Gastrocnemius medialis (tissue), 4 donors: ENCODE measurements around the gene SCRT2.

Experiments used
- POLR2A ChIP-seq, 2 donors: fragments of 450-650 bp; IDR thresholded peaks; one replicate each; pipeline ENCODE4 v1.6.1; 2017; ENCODE audit warnings: antibody characterized with exemption in 2 of 2, mild to moderate bottlenecking in 2 of 2, moderate library complexity in 2 of 2
- TF ChIP-seq, protein P1 (sequence below), 5 experiments: fragments of 450-650 bp in 3 of 5; fragments of 200-600 bp in 2 of 5; sonication (generic) in 2 of 5; IDR thresholded peaks in 4 of 5; conservative IDR thresholded peaks in 1 of 5; 1 replicate in 4 of 5; 2 replicates in 1 of 5; pipeline ENCODE4 v1.5.1; 2016 to 2019; ENCODE audit warnings: antibody characterized with exemption in 5 of 5, mild to moderate bottlenecking in 3 of 5, moderate library complexity in 3 of 5

DNA sequence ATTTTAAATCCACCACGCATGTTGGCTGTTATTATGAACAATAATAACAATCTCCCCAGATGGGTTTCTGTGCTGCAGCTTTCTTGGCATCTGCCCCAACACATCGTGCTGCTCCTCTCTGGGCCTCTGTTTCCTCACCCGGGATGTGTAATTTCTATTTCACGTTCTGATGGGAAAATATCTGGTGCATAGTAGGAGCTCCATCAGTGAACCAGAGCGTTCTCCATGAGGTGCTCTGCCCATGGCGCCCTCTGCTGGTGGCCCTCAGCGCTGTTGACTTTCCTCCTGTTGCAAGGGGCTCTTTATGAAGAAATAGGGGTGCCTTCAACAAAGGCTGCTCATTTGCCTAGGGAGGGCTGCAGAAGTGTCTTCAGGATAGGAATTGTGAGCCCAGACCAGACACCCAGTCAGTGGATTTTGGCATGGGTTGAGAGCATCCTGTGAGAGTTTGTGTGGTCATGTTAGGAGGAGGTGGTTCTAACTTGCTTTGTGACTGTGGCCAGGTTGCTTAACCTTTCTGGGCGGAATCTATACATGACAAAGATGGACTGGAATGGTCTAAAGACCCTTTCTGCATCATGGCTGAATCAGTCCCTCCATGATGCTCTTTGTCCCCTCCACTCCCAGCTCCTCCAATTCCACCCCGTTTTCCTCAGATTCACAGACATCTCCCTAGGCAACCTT lies 8.1 kb downstream of the SCRT2 start:
- TF ChIP-seq POLR2A (IDR thresholded peaks at IDR 0.05), result no peak
- TF ChIP-seq, protein P1, sequence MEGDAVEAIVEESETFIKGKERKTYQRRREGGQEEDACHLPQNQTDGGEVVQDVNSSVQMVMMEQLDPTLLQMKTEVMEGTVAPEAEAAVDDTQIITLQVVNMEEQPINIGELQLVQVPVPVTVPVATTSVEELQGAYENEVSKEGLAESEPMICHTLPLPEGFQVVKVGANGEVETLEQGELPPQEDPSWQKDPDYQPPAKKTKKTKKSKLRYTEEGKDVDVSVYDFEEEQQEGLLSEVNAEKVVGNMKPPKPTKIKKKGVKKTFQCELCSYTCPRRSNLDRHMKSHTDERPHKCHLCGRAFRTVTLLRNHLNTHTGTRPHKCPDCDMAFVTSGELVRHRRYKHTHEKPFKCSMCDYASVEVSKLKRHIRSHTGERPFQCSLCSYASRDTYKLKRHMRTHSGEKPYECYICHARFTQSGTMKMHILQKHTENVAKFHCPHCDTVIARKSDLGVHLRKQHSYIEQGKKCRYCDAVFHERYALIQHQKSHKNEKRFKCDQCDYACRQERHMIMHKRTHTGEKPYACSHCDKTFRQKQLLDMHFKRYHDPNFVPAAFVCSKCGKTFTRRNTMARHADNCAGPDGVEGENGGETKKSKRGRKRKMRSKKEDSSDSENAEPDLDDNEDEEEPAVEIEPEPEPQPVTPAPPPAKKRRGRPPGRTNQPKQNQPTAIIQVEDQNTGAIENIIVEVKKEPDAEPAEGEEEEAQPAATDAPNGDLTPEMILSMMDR (IDR thresholded peaks at IDR 0.05 in 4 of 5, conservative IDR thresholded peaks at IDR 0.05 in 1 of 5), result peak; percentile 70 to 88 (median 84)
